Measurements from ENCODE around the gene NETO2. TPM values are rescaled to one million over a fixed set of nuclear protein-coding genes. Genes with fewer than 3 reads are reported as not detected.

The NETO2 gene
- polyA plus RNA-seq, 1 donor from 2014 or later = 101 TPM

GRCh38 chr16:47134550-47134949 is 9.2 kb downstream of the NETO2 start:
- Histone ChIP-seq H4K20me1 (ENCODE audit: insufficient read depth) (no peaks in the 10 kb centered on the region), H3K4me3 (ENCODE audit: low read length) (no peak overlapping the region), H2AFZ (ENCODE audit: low read depth, low read length) (no peak overlapping the region), H3K9me2 (ENCODE audit: insufficient read depth, low read length) (no peaks in the 10 kb centered on the region), H3K27ac (ENCODE audit: low read length) (no peak overlapping the region), H3K27me3 (ENCODE audit: insufficient read depth, low read depth, low read length) (no peaks in the 10 kb centered on the region), H3K36me3 (ENCODE audit: insufficient read depth, low read length) (no peaks in the 10 kb centered on the region), H3K9ac (ENCODE audit: low read length) (no peak overlapping the region), H3K4me2 (ENCODE audit: low read length) (no peak overlapping the region), H3F3A (ENCODE audit: insufficient read depth, low read length, poor library complexity, severe bottlenecking) (no peaks in the 10 kb centered on the region), H3K79me2 (replicated peaks; ENCODE audit: insufficient read depth, low read length) (peaks cover 59% of the 10 kb centered on the region), H3K9me3 (ENCODE audit: low read length) (no peaks in the 10 kb centered on the region)
- no peak for TF ChIP-seq EP300 (conservative IDR thresholded peaks at IDR 0.05; ENCODE audit: poor library complexity, severe bottlenecking)
- no peak for TF ChIP-seq REST (IDR thresholded peaks at IDR 0.05; ENCODE audit: borderline replicate concordance)
- TF ChIP-seq EZH2 (IDR thresholded peaks at IDR 0.05; ENCODE audit: borderline replicate concordance, insufficient read depth, low read length, poor library complexity, severe bottlenecking) = no peak
- TF ChIP-seq CTCF (IDR thresholded peaks at IDR 0.05; ENCODE audit: poor library complexity, severe bottlenecking) = no peak
- TF ChIP-seq MXI1 (conservative IDR thresholded peaks at IDR 0.05; ENCODE audit: poor library complexity, severe bottlenecking) = no peak
- no peak for TF ChIP-seq TAF1 (IDR thresholded peaks at IDR 0.05; ENCODE audit: low read depth)
- no peak for TF ChIP-seq POLR2AphosphoS5 (IDR thresholded peaks at IDR 0.05)
- no peak for TF ChIP-seq RAD21 (conservative IDR thresholded peaks at IDR 0.05)
- no peak for TF ChIP-seq SMC3 (conservative IDR thresholded peaks at IDR 0.05; ENCODE audit: poor library complexity)

GRCh38 chr16:47132308-47132707 is 11.4 kb downstream of the NETO2 start:
- Histone ChIP-seq H3K27me3 (ENCODE audit: insufficient read depth, low read depth, low read length) (no peaks in the 10 kb centered on the region), H3K9me3 (ENCODE audit: low read length) (no peaks in the 10 kb centered on the region), H3F3A (ENCODE audit: insufficient read depth, low read length, poor library complexity, severe bottlenecking) (no peaks in the 10 kb centered on the region), H3K4me3 (ENCODE audit: low read length) (no peak overlapping the region), H3K27ac (ENCODE audit: low read length) (no peak overlapping the region), H3K9me2 (ENCODE audit: insufficient read depth, low read length) (no peaks in the 10 kb centered on the region), H2AFZ (ENCODE audit: low read depth, low read length) (no peak overlapping the region), H3K79me2 (replicated peaks; ENCODE audit: insufficient read depth, low read length) (peaks cover 59% of the 10 kb centered on the region), H3K36me3 (ENCODE audit: insufficient read depth, low read length) (peaks cover 9% of the 10 kb centered on the region), H3K9ac (ENCODE audit: low read length) (no peak overlapping the region), H3K4me2 (ENCODE audit: low read length) (no peak overlapping the region), H4K20me1 (ENCODE audit: insufficient read depth) (no peaks in the 10 kb centered on the region)
- TF ChIP-seq SMC3 (conservative IDR thresholded peaks at IDR 0.05; ENCODE audit: poor library complexity) (peak; percentile 31), MXI1 (conservative IDR thresholded peaks at IDR 0.05; ENCODE audit: poor library complexity, severe bottlenecking) (no peak), RAD21 (conservative IDR thresholded peaks at IDR 0.05) (peak; percentile 53), CTCF (IDR thresholded peaks at IDR 0.05; ENCODE audit: poor library complexity, severe bottlenecking) (peak; percentile 50)

All from neural cell (in vitro differentiated cells).